Common myeloid progenitor, CD34-positive (primary cell): ENCODE measurements around the gene BASP1.

Experiments used
- CTCF ChIA-PET: fragments of 350-600 bp; sonication (Branson Sonifier 250); formaldehyde crosslinking; loops from one replicate; lab custom pipeline; 2021; ENCODE audit warnings: antibody characterized with exemption; lab: Charles Lee
- POLR2A ChIA-PET: fragments of 350-600 bp; sonication (Branson Sonifier 250); formaldehyde crosslinking; loops from one replicate; lab custom pipeline; 2021; ENCODE audit warnings: antibody characterized with exemption; lab: Charles Lee
- DNase-seq, 3 donors: peaks; one replicate each; pipeline versions ENCODE4 v3.0.0 to v3.0.0-alpha.2; 2013
- H3K27ac ChIP-seq, 2 experiments: 1 replicate in 1 of 2; 2 replicates in 1 of 2; pipeline ENCODE4 v1.7.0; 2013; ENCODE audit warnings: inconsistent platforms in 2 of 2, low read length in 2 of 2, mild to moderate bottlenecking in 2 of 2, low read depth in 1 of 2, moderate library complexity in 1 of 2; ENCODE audit not compliant: severe bottlenecking in 2 of 2, insufficient read depth in 1 of 2, poor library complexity in 1 of 2
- H3K27me3 ChIP-seq, 5 experiments: replicated peaks in 2 of 5; 1 replicate in 3 of 5; 2 replicates in 2 of 5; pipeline versions ENCODE4 v1.6.1 to v1.7.0; 2013; ENCODE audit warnings: low read length in 4 of 5, mild to moderate bottlenecking in 2 of 5, moderate library complexity in 2 of 5, inconsistent platforms in 1 of 5; ENCODE audit not compliant: insufficient read depth in 5 of 5, control insufficient read depth in 4 of 5
- H3K36me3 ChIP-seq, 4 experiments: 1 replicate in 2 of 4; 2 replicates in 2 of 4; pipeline versions ENCODE4 v1.6.1 to v1.7.0; 2013; ENCODE audit warnings: low read length in 3 of 4, control low read depth in 1 of 4, mild to moderate bottlenecking in 1 of 4; ENCODE audit not compliant: control insufficient read depth in 4 of 4, insufficient read depth in 4 of 4
- H3K4me1 ChIP-seq, 4 experiments: 1 replicate in 3 of 4; 2 replicates in 1 of 4; pipeline versions ENCODE4 v1.6.1 to v1.7.1; 2013; ENCODE audit warnings: low read length in 3 of 4, mild to moderate bottlenecking in 3 of 4, control low read depth in 1 of 4, inconsistent platforms in 1 of 4, moderate library complexity in 1 of 4; ENCODE audit not compliant: control insufficient read depth in 4 of 4, insufficient read depth in 4 of 4; ENCODE audit errors: control extremely low read depth in 1 of 4
- H3K4me3 ChIP-seq, 7 experiments: 1 replicate in 4 of 7; 2 replicates in 3 of 7; pipeline versions ENCODE4 v1.5.1 to v1.7.0; 2013; ENCODE audit warnings: mild to moderate bottlenecking in 7 of 7, low read length in 6 of 7, moderate library complexity in 6 of 7, inconsistent platforms in 2 of 7, low read depth in 2 of 7, control low read depth in 1 of 7; ENCODE audit not compliant: insufficient read depth in 4 of 7, control insufficient read depth in 1 of 7; ENCODE audit errors: extremely low read depth in 1 of 7
- H3K9me3 ChIP-seq, 5 experiments: 1 replicate in 4 of 5; 2 replicates in 1 of 5; pipeline versions ENCODE4 v1.6.1 to v1.7.1; 2013; ENCODE audit warnings: low read length in 4 of 5, mild to moderate bottlenecking in 2 of 5, inconsistent platforms in 1 of 5, low read depth in 1 of 5, moderate library complexity in 1 of 5; ENCODE audit not compliant: control insufficient read depth in 4 of 5, insufficient read depth in 2 of 5; ENCODE audit errors: control extremely low read depth in 1 of 5
- WGBS: methylation state at CpG from one replicate; pipeline ENCODE4 v1.1.5; 2013; ENCODE audit not compliant: insufficient coverage; 5-methylcytosine and 5-hydroxymethylcytosine counted together

The BASP1 gene

DNA sequence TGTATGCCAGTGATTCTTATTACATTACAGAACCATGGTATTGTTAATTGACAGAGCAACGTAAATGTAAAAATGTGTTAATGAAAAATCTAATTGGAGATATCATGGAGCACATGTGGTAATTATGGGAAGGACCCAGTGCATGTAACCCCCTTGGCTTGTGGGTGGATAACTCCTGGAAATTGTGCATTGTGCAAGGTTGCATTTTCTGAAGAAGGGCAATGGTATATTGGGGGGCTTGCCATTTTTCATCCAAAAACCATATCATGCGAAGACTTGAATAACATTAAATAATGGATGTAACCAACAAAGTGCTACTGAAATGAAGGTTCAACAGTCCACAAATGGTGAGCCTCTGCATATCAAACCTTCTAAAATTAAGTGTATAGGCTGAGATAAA, 47.6 kb downstream of the BASP1 start:
- H3K9me3 ChIP-seq: peaks cover 0 to 2% (median 0%) of the 10 kb centered on the region in 5 experiments
- WGBS: no CpG with 5 or more reads among the region's 2 CpGs
- no peak overlapping the region for H3K27ac ChIP-seq
- H3K27me3 ChIP-seq: no peaks in the 10 kb centered on the region
- POLR2A ChIA-PET: no interaction called here
- no peaks in the 10 kb centered on the region for H3K4me1 ChIP-seq
- no peak for DNase-seq
- no peak overlapping the region for H3K4me3 ChIP-seq
- CTCF ChIA-PET: no interaction called here
- H3K36me3 ChIP-seq: no peaks in the 10 kb centered on the region

DNA sequence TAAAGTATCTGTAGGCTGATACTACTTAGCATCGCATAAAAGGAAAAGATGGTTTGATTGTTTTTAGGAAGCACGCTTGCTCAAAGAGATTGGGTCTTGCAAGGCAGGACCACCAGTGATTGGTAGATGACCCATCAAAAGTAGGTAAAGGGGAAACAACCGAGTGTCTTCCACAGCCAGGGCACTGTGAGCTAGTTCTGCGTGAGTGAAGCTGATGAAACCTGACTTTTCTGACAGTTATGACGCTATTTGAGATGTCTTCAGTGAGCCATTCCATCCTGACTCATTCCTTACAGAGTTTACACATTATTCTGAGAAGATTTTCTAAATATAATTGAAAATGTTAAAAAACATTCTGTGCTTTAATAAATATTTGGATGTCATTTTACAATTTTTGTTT, 49.7 kb downstream of the BASP1 start:
- ChIA-PET CTCF (no interaction called here), POLR2A (no interaction called here)
- H3K36me3 ChIP-seq: no peaks in the 10 kb centered on the region
- H3K27me3 ChIP-seq: no peaks in the 10 kb centered on the region
- no peaks in the 10 kb centered on the region for H3K4me1 ChIP-seq
- no peak overlapping the region for H3K4me3 ChIP-seq
- 96% methylated on average over 4 of the region's 5 CpGs for WGBS
- DNase-seq: no peak
- peaks cover 0 to 2% (median 0%) of the 10 kb centered on the region in 5 experiments for H3K9me3 ChIP-seq
- no peak overlapping the region for H3K27ac ChIP-seq

DNA sequence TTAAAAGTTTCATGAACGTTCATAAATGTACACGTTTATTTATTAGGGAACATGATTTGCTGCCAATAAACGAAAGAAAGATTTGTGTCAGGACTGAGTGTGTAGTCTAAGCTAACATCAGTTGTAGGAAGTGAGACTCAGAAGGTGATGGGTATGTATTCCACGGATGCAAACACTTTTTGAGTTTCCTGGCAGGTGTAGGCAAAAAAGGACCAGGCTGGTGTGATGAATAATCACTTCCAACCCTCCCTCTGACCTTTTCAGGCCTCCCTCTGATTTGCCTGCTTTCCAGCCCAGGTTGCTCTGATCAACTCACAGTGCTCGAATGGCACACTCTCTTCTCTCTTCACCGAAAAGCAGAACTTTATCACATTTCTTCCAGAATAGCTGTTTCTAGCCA, 51.8 kb downstream of the BASP1 start:
- H3K9me3 ChIP-seq: no peaks in the 10 kb centered on the region

DNA sequence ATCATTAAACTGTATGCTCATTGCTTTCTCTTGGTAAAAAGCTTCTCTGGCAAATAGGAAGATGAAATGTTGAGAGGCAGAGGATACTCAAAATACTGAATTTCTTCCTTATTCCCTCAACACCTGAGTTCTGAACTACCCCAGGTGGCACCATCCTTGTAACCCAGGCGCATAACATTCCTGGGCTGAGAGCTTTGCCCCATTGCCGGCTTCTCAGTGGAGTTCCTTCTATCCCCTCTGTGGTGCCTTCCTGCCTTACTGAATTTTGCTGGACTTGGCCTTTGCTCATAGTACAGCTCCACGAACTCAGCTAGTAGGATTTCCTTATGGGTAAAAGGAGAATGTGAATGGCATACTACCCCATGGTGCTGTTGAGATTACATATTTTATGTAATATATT, 54.7 kb downstream of the BASP1 start:
- CTCF ChIA-PET: interaction anchor here (1.0 kb wide), 1 partner anchor 35 kb away, joined by 4 read pairs; no protein-coding TSS in a partner anchor
- POLR2A ChIA-PET: no interaction called here
- 88% methylated on average over 3 of the region's 3 CpGs for WGBS

More for the DNA sequence above, 51.8 kb downstream of the BASP1 start:
- no peak for DNase-seq
- 88% methylated on average over 5 of the region's 6 CpGs for WGBS
- H3K36me3 ChIP-seq: peaks cover 0 to under 1% (median 0%) of the 10 kb centered on the region in 4 experiments
- no peak overlapping the region for H3K27ac ChIP-seq
- no peaks in the 10 kb centered on the region for H3K4me1 ChIP-seq
- no peak overlapping the region for H3K4me3 ChIP-seq
- no peaks in the 10 kb centered on the region for H3K27me3 ChIP-seq
- ChIA-PET CTCF (interaction anchor here (1.3 kb wide), 1 partner anchor 64 kb away, joined by 3 read pairs; no protein-coding TSS in a partner anchor), POLR2A (no interaction called here)

DNA sequence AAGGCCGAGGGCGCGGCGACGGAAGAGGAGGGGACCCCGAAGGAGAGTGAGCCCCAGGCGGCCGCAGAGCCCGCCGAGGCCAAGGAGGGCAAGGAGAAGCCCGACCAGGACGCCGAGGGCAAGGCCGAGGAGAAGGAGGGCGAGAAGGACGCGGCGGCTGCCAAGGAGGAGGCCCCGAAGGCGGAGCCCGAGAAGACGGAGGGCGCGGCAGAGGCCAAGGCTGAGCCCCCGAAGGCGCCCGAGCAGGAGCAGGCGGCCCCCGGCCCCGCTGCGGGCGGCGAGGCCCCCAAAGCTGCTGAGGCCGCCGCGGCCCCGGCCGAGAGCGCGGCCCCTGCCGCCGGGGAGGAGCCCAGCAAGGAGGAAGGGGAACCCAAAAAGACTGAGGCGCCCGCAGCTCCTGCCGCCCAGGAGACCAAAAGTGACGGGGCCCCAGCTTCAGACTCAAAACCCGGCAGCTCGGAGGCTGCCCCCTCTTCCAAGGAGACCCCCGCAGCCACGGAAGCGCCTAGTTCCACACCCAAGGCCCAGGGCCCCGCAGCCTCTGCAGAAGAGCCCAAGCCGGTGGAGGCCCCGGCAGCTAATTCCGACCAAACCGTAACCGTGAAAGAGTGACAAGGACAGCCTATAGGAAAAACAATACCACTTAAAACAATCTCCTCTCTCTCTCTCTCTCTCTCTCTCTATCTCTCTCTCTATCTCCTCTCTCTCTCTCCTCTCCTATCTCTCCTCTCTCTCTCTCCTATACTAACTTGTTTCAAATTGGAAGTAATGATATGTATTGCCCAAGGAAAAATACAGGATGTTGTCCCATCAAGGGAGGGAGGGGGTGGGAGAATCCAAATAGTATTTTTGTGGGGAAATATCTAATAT, 58.1 kb downstream of the BASP1 start:
- CTCF ChIA-PET: interaction anchor here (0.6 to 1.2 kb wide), 2 partner anchors 103 to 553 kb away, joined by 3 to 4 read pairs; no protein-coding TSS in a partner anchor
- no peak for DNase-seq
- POLR2A ChIA-PET: no interaction called here

More for the DNA sequence above, 54.7 kb downstream of the BASP1 start:
- no peaks in the 10 kb centered on the region for H3K4me1 ChIP-seq
- no peaks in the 10 kb centered on the region for H3K27me3 ChIP-seq
- DNase-seq: no peak
- no peak overlapping the region for H3K4me3 ChIP-seq
- no peaks in the 10 kb centered on the region for H3K9me3 ChIP-seq
- peaks cover 0 to 11% (median 7%) of the 10 kb centered on the region in 4 experiments for H3K36me3 ChIP-seq
- H3K27ac ChIP-seq: no peak overlapping the region

DNA sequence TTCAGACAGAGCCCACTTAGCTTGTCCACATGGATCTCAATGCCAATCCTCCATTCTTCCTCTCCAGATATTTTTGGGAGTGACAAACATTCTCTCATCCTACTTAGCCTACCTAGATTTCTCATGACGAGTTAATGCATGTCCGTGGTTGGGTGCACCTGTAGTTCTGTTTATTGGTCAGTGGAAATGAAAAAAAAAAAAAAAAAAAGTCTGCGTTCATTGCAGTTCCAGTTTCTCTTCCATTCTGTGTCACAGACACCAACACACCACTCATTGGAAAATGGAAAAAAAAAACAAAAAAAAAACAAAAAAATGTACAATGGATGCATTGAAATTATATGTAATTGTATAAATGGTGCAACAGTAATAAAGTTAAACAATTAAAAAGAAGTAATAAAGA, 59.0 kb downstream of the BASP1 start:
- WGBS: no CpG with 5 or more reads among the region's 3 CpGs
- ChIA-PET POLR2A (no interaction called here), CTCF (no interaction called here)
- Histone ChIP-seq H3K4me3 (no peak overlapping the region), H3K4me1 (no peaks in the 10 kb centered on the region), H3K27ac (no peak overlapping the region), H3K9me3 (no peaks in the 10 kb centered on the region), H3K36me3 (peaks cover 2 to 11% (median 7%) of the 10 kb centered on the region in 4 experiments), H3K27me3 (no peaks in the 10 kb centered on the region)
- DNase-seq: no peak

More for the DNA sequence above, 58.1 kb downstream of the BASP1 start:
- no peaks in the 10 kb centered on the region for H3K27me3 ChIP-seq
- no peak overlapping the region for H3K27ac ChIP-seq
- no peaks in the 10 kb centered on the region for H3K4me1 ChIP-seq
- no peaks in the 10 kb centered on the region for H3K9me3 ChIP-seq
- peaks cover 2 to 11% (median 7%) of the 10 kb centered on the region in 4 experiments for H3K36me3 ChIP-seq
- H3K4me3 ChIP-seq: no peak overlapping the region
- 96% methylated on average over 54 of the region's 57 CpGs for WGBS

DNA sequence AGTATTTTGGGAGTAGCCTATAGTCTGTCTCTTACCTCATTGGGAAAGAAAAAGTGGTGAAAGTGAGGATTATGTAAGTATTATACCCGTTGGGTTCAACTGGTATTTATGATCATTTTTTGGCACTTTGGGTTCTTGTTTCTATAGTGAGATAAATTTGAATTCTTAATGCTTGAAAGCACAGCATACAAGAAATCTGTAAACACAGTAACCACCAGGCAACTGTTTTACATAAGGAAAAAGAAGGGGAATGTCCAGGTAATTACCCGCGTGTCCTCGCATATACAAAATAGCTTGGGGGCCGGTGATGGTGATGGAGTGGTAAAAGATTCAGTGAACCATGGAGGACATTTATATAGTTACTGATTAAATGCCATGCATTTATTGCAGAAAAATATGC, 60.5 kb downstream of the BASP1 start:
- peaks cover 0 to 8% (median 3%) of the 10 kb centered on the region in 4 experiments for H3K4me1 ChIP-seq
- H3K27ac ChIP-seq: no peak overlapping the region
- ChIA-PET POLR2A (no interaction called here), CTCF (no interaction called here)
- no peaks in the 10 kb centered on the region for H3K27me3 ChIP-seq
- no peak for DNase-seq
- no CpG with 5 or more reads among the region's 5 CpGs for WGBS
- H3K9me3 ChIP-seq: no peaks in the 10 kb centered on the region
- H3K36me3 ChIP-seq: peaks cover 2 to 11% (median 7%) of the 10 kb centered on the region in 4 experiments
- no peak overlapping the region for H3K4me3 ChIP-seq
